HG03378 (cell line): ENCODE data around the gene KIF14.
"Not testable (repeated sequence)": the region's sequence is repeated elsewhere in the genome, so short reads cannot be mapped to it uniquely, and the experiment has no call there.

Source experiments
- ATAC-seq: cut with Tn5 transposase; IDR thresholded peaks from one replicate; pipeline ENCODE4 v1.9.1; 2021; ENCODE audit warnings: mild to moderate bottlenecking, moderate library complexity; ENCODE audit not compliant: unreplicated experiment

The KIF14 gene

GRCh38 chr1:200547386-200547785 lies 73.2 kb downstream of the KIF14 start:
- ATAC-seq = no peak

DNA sequence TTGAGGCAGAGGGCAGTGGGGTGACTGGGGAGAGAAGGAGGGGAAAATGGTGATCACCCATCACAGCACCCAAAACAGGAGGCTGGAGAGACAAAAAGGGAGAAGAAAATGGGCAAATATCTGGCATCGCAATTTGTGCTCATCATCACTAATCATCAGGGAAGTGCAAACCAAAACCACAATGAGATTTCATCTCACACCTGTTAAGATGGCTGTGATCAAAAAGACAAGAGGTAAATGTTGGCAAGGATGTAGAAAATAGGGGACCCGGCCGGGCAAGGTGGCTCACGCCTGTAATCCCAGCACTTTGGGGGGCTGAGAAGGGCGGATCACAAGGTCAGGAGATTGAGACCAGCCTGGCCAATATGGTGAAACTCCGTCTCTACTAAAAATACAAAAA lies 74.0 kb downstream of the KIF14 start:
- ATAC-seq = no peak

DNA sequence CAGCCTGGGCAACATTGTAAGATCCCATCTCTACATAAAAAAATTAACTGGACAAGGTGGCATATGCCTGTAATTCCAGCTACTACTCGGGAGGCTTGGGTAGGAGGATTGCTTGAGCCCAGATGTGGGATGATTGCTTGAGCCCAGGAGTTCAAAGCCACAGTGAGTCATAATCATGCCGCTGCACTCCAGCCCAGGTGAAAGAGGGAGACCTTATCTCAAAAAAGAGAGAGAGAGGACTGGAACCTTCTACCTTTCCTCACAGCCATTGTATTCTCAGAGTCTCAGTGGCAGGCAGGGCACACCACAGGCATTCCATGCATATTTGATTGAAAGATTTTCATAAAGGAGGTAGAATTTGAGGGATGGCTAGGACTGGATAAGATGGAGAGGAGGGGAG lies 78.4 kb downstream of the KIF14 start:
- no peak for ATAC-seq

DNA sequence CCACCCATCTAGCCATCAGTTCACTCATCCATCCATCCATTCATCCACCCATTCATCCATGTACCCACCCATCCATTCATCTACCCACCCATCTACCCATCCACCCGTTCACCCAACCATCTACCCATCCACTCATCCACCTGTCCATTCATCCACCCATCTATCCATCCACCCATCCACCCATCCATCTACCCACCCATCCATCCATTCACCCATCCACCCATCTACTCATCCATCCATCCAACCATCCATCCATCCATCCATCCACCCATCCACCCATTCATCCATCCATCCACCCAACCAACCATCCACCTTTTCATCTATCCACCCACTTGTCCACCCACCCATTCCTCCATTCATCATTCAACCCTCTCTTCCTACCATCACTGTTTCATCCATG lies 80.3 kb downstream of the KIF14 start:
- ATAC-seq = no peak

- ATAC-seq = no peak
Observed at GRCh38 chr1:200538179-200538578, 82.4 kb downstream of the KIF14 start.

DNA sequence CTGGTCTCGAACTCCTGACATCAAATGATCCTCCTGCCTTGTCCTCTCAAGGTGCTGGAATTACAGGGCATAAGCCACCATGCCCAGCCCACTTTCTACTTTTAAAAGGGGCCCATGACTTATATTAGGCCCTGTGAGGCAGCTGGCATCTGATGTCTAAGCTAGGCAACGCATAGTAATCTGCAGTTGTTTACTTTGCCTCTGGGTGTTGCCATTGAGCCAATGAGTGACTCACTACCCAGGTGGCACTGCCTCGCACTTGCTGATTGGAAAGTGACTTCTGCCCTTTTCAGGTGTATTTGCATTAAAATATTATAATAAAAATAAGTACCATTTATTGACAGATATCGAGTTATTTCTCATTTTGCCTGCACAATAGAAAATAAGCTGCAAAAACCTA lies 84.9 kb downstream of the KIF14 start:
- ATAC-seq = no peak

DNA sequence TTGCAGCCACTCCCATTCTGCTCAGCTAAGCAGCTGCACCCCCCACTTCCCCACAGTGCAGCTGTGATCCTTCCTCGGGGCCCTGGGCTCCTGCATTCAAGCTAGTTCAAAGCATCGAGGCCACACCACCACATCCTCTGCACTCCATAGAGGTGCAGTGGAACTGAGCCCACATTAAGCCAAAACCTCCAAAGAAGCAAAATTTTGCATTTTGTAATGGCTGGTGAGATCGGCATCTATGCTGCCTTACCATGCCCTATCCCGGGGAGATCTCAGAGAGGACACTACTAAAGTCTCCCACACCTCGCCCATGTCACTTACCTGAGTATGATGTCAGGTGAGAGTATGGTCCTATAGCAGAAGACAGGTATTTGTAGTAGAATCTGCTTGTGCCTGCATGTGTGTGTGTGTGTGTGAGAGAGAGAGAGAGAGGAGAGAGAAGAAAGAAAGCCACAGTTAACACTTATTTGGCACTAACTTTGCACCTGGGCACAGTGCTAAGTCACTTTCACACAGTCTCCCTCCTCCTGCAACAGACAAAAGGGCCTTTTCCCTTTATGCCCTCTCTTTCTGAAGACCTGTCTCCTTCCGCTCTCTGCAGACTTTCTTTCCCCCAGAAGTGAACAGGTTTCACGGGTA lies 89.8 kb downstream of the KIF14 start:
- no peak for ATAC-seq

DNA sequence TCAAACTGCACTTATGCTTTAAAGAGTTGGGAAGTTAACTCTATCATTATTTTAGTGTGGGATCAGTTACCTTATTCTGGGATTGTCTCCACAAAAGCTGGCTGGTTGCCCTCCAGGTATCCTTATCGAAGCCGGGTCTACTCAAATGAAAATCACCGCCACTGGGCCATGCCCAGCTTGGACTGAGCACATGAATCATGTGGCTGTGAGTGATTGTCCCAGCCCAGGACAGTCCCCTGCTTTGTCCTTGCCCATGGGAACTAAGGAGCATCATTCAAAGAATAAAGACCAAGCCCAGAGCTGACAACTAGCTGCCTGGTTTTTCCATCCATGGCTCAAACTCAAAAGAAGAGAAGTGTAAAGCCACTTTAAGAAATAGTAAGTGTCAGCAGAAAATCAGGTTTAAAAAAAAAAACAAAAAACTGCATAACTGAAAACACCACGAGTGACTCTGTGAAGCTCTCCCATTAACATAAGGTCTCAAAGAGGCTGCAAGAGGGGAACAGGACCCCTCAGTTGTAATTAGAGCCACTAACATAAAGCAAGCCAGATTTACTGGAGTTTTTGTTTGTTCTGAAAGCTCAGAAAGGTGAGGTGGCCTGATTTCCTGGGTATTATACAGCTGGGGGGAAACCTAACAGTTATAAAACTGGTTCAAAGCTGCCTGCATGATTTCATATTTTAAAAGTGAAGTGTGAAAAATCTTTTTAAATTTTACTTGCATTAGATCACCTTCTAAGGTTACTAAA lies 91.5 kb downstream of the KIF14 start:
- ATAC-seq = no peak

GRCh38 chr1:200527670-200528069 lies 92.9 kb downstream of the KIF14 start:
- ATAC-seq = no peak

DNA sequence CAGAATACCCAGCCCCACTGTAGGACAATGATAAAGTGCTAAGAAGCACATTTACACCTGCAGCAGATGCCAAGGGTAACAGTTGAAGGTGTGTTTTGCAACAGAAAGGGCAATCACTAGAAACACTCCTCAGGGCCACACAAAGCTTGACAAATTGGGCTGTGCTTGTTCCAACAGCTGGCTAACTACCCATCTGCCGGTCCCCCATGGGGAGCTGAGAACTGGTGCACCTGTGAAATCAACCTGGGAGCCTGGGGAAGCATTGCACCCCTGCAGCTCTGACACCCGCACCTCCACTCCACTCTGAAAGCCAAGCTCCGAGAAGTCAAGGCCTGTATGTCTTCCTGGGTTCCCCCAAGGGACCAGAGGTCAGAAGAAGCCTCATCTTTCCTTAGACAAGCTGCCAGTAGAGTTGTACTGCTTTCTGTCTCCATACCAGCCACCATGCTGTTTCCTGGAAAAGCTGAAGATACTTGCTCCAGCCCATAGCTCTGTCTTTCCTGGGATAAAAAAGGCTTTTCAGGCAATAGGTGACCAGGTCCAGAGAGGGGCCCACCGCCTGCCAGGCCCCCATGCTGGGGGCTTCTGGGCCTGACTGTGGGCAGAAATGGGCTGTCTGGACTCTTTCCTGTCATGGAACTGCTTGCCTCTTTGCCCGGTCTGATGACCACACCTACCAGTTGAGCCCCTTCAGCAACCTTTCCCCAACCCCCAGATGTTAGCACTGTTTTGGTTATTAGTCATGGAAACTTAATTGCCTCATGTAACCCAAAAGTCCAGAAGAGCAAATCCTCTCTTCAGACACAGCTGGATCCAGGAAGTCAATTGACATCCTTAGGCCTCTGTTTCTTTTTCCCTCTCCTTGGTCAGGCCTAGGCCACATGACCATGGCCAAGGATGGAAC lies 93.6 kb downstream of the KIF14 start:
- peak; percentile 59 for ATAC-seq

DNA sequence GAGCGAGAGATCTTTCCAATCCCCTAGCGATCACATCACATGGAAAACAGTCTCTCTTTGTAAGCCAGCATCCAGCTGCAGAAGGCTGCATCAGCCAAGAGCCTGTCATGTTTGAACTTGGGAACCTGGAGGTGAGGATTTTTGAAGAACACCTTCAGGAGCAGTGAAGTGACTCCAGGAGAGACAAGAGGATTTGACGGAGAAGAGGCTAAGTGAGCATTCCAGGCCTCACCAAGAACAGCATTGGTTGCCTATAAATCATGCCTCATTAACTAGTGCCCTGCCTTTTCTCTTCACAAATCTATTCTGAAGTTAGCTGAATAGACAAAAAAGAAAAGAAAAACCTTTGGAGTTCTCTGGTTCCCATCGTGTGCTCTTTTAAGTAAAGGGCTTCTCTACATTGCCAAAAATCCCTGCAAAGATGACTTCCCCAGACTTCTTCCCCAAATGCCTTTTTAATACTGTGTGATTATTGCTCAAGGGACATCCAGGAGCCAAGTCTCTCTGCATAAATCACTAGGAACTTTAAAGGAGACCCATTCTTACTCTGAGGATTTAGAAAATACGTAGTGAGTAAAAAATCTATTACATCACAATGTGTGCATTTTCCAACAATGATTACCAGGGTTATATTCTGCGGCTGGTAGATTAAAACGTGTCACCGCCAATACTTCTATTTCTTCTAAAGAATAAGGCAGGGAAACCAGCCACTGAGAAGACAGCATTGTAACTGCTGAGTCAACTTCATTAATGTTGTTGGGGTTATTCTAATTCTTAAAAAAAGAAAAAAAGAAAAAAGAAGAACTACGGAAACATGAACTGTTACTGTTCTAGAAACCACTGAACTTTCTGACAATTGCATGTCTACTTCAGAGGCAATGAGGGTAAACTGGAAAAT lies 95.2 kb downstream of the KIF14 start:
- ATAC-seq = no peak

DNA sequence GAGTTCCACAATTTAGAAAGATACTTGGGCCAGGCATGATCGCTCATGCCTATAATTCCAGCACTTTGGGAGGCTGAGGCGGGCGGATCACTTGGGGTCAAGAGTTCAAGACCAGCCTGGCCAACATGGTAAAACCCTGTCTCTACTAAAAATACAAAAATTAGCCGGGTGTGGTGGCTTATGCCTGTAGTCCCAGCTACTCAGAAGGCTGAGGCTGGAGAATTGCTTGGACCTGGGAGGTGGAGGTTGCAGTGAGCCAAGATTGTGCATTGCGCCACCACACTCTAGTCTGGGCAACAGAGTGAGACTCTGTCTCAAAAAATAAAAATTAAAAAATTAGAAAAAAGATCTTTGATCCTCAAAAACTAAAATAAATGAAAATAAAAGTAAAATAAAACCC lies 96.0 kb downstream of the KIF14 start:
- ATAC-seq = not testable (repeated sequence)

- ATAC-seq = no peak
Observed at GRCh38 chr1:200524092-200524491, 96.5 kb downstream of the KIF14 start.

DNA sequence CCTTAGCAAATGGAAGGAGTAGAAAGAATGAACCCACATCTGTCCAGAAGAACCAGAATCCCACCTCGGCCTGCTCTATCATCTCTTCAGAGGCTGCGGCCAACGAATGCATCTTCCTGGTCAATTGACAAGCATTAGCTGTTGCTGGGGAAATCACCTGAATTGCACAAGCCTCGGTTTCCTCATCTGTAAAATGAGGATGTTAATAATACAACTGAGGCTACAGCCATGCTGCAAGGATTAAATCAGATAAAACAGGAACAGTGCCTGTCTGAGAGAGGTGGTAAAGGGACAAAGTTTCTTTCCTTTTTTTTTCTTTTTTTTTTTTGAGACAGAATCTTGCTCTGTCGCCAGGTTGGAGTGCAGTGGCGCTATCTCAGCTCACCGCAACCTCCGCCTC lies 99.8 kb downstream of the KIF14 start:
- no peak for ATAC-seq

DNA sequence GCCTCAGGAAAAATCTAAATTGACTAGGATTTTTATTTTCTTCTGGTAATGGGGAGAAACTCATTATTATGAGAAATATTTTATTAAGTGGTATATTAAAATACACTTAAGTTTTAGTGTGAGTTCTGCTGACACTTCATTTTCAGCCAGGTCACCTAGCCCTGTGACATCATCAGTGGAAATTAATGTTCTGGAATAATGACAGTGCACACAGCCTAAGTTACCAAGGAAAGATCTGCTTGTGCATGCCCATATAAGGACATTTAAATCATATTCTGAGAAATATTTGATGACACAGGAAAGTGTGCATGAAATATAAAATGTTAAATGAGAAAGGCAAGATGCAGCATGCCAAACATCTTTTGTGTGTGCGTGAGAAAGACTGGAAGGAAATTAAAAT lies 102.0 kb downstream of the KIF14 start:
- no peak for ATAC-seq

GRCh38 chr1:200512191-200512590 lies 108.4 kb downstream of the KIF14 start:
- no peak for ATAC-seq

GRCh38 chr1:200510228-200510623 lies 110.3 kb downstream of the KIF14 start:
- peak; percentile 84 for ATAC-seq

DNA sequence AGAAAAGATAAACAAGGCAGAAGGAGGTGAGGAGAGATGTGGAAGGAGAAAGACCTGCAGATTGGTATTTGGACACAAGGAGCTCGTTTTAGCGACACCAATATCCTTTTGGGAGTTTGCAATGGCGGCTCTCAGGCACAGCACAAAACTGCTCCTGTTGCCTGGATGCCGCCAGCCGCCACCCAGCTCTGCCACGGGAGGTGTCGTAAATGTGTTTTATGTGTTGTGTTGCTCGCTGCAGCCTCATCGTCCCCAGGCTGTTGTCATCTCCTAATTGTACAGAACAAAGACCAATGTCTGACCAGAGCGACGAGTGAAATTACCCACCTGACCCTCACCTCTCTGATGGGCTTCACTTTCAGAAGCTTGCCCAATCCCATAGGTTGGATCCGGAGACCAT lies 114.1 kb downstream of the KIF14 start:
- ATAC-seq = no peak

- no peak for ATAC-seq
Observed at GRCh38 chr1:200505257-200505656, 115.3 kb downstream of the KIF14 start.
